ENCODE data around the gene RNF213.

The RNF213 gene

DNA sequence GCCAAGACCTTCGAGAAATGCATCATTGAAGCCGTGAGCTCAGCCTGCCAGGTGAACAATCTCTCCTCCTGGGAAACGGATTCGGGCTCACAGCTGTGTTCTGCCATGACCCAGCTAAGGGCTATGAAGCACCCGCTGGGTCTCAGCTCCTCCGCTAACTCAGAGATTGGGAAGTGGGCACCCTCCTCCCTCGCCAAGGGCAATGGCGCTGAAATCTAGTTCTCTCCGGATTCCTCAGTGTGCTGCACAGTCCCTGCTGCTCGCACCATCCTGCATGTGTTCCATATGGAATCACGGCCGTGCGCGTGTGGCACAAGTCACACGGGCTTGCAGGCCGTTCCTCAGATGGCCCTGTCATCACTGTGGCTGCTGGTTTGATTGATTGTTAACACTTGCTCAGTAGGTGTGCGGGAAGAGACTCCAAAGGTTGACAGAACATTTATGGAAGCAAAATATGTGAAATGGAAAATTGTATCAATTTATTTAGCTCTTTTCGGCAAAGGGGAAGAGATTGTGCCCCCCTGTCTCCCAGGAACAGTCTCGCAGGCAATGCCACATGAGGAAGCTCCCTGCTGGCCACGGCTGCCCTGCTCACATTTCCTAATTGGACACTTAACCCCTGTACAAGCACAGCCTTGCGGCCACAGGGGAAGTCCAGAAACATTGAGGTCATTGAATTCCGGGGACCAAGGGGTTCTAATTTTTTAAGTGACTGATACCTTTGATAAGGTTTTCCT is 58.8 kb downstream of the RNF213 start:
- no peak for TF ChIP-seq GATA2 (IDR thresholded peaks at IDR 0.05; ENCODE audit: low read depth, low read length)
- no peak for TF ChIP-seq GATA3 (IDR thresholded peaks at IDR 0.05; ENCODE audit: low read depth, low read length)

- TF ChIP-seq GATA2 (IDR thresholded peaks at IDR 0.05; ENCODE audit: low read depth, low read length): no peak
- no peak for TF ChIP-seq GATA3 (IDR thresholded peaks at IDR 0.05; ENCODE audit: low read depth, low read length)
Observed at GRCh38 chr17:80319999-80320344, 59.3 kb downstream of the RNF213 start.

DNA sequence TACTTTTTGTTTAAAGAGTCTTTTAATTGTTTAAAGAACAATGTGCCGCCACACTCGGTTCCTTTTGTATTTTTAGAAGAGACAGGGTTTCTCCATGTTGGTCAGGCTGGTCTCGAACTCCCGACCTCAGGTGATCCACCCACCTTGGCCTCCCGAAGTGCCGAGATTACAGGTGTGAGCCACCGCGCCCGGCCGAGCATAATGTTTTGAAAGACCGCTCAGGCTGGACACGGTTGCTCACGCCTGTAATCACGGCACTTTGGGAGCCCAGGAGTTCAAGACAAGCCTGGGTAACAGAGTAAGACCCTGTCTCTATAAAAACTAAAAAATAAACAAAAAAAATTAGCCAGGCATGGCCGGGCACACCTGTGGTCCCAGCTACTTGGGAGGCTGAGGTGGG is 59.8 kb downstream of the RNF213 start:
- no peak for TF ChIP-seq GATA3 (IDR thresholded peaks at IDR 0.05; ENCODE audit: low read depth, low read length)
- no peak for TF ChIP-seq GATA2 (IDR thresholded peaks at IDR 0.05; ENCODE audit: low read depth, low read length)

GRCh38 chr17:80322864-80323263 is 62.2 kb downstream of the RNF213 start:
- TF ChIP-seq GATA2 (IDR thresholded peaks at IDR 0.05; ENCODE audit: low read depth, low read length) (no peak), GATA3 (IDR thresholded peaks at IDR 0.05; ENCODE audit: low read depth, low read length) (no peak)

- TF ChIP-seq GATA3 (IDR thresholded peaks at IDR 0.05; ENCODE audit: low read depth, low read length) (no peak), GATA2 (IDR thresholded peaks at IDR 0.05; ENCODE audit: low read depth, low read length) (no peak)
Observed at GRCh38 chr17:80323982-80324381, 63.3 kb downstream of the RNF213 start.

DNA sequence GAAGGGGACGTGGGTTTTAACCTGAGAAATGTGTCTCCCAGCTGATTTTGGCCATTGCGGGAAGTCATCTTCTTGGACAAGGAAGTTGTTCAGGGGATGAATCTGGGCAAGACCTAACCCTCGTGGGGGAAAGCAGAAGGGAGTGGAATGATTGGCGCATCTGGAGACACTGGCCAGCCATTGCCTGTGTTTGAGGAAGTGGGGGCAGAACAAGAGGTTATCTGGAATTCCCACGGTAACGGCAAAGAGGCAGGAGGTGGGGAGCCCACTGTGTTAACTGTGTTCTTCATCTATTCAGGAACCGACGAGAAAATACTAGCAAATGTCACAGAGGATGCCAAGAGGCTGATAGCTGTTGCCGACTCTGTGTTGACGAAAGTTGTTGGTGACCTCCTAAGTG is 66.9 kb downstream of the RNF213 start:
- TF ChIP-seq GATA2 (IDR thresholded peaks at IDR 0.05; ENCODE audit: low read depth, low read length) (no peak), GATA3 (IDR thresholded peaks at IDR 0.05; ENCODE audit: low read depth, low read length) (no peak)

DNA sequence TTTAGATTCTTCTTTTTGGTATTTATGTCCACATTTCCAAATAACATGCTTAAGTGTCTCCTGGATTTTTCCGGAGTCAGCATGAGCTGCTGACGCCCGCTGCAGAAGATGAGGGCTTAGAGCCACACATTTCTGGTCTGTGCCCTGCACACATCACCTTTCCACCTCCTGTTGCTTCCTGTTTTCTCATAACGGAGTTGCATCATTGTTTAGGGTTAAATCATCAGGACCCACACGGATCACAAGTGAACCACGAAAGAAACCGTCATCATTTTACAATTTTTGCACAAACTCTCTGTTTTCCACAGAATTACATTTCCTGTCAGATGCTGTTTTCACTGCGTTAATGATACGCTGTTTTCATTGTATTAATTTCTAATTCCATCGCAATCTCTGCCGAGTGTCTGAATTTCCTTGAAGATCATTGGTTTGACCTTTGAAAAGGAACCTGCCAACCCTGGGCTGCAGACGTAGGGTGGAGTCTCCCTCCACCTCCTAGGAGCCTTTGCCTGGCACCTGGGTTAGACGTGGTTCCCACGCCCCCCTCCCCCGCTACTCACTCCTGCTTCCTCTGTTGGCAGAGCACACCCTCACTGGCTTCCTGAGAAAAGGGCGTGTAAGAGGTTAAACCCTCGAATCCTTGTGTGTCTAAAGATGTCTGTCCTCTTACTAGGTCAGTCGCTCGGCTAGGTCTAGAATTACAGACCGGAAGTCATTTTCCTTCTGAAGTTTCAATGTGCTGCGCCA is 68.2 kb downstream of the RNF213 start:
- TF ChIP-seq GATA3 (IDR thresholded peaks at IDR 0.05; ENCODE audit: low read depth, low read length) (no peak), GATA2 (IDR thresholded peaks at IDR 0.05; ENCODE audit: low read depth, low read length) (no peak)

GRCh38 chr17:80330276-80330675 is 69.6 kb downstream of the RNF213 start:
- no peak for TF ChIP-seq GATA2 (IDR thresholded peaks at IDR 0.05; ENCODE audit: low read depth, low read length)
- TF ChIP-seq GATA3 (IDR thresholded peaks at IDR 0.05; ENCODE audit: low read depth, low read length): no peak

DNA sequence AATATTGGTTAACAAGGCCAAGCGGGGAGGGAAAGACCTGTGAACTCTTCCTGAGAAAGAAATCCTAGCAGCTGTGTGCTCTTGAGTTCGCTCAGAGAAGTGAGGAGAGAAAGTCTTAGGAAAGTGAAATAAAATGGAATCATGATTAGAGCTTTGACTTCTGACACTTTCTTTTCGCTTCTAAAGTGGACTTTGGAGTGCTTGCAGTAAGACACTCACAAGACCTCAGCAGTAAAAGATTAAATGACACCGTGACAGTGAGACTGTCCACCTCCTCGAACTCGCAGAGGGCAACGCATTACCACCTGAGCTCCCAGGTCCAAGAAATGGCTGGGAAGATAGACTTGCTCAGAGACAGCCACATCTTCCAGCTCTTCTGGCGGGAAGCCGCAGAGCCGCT is 71.2 kb downstream of the RNF213 start:
- TF ChIP-seq GATA3 (IDR thresholded peaks at IDR 0.05; ENCODE audit: low read depth, low read length): no peak
- TF ChIP-seq GATA2 (IDR thresholded peaks at IDR 0.05; ENCODE audit: low read depth, low read length): no peak

- no peak for TF ChIP-seq GATA2 (IDR thresholded peaks at IDR 0.05; ENCODE audit: low read depth, low read length)
- no peak for TF ChIP-seq GATA3 (IDR thresholded peaks at IDR 0.05; ENCODE audit: low read depth, low read length)
Observed at GRCh38 chr17:80337195-80337895, 76.7 kb downstream of the RNF213 start.

- TF ChIP-seq GATA2 (IDR thresholded peaks at IDR 0.05; ENCODE audit: low read depth, low read length) (no peak), GATA3 (IDR thresholded peaks at IDR 0.05; ENCODE audit: low read depth, low read length) (no peak)
Observed at GRCh38 chr17:80339118-80339517, 78.5 kb downstream of the RNF213 start.

GRCh38 chr17:80339731-80340456 is 79.2 kb downstream of the RNF213 start:
- TF ChIP-seq GATA2 (IDR thresholded peaks at IDR 0.05; ENCODE audit: low read depth, low read length) (no peak), GATA3 (IDR thresholded peaks at IDR 0.05; ENCODE audit: low read depth, low read length) (no peak)

- TF ChIP-seq GATA3 (IDR thresholded peaks at IDR 0.05; ENCODE audit: low read depth, low read length): no peak
- no peak for TF ChIP-seq GATA2 (IDR thresholded peaks at IDR 0.05; ENCODE audit: low read depth, low read length)
Observed at GRCh38 chr17:80345321-80345720, 84.7 kb downstream of the RNF213 start.
